Nephron progenitor cell (in vitro differentiated cells): ENCODE measurements around the gene FLRT2.

Experiments
- DNase-seq: peaks from one replicate; pipeline ENCODE4 v3.0.0; 2021
- H3K27ac Mint-ChIP-seq: 2 replicates; pipeline ENCODE4 v1.8.0; 2021; ENCODE audit warnings: mild to moderate bottlenecking, moderate library complexity, mixed read lengths
- H3K27me3 Mint-ChIP-seq: 2 replicates; pipeline ENCODE4 v1.8.0; 2021; ENCODE audit warnings: mild to moderate bottlenecking, low read depth, mixed read lengths; ENCODE audit not compliant: poor library complexity
- H3K36me3 Mint-ChIP-seq: 2 replicates; pipeline ENCODE4 v1.8.0; 2021; ENCODE audit warnings: low read depth, mixed read lengths
- H3K4me1 Mint-ChIP-seq: 2 replicates; pipeline ENCODE4 v1.8.0; 2021; ENCODE audit warnings: mixed read lengths
- H3K4me3 Mint-ChIP-seq: 2 replicates; pipeline ENCODE4 v1.8.0; 2021; ENCODE audit warnings: mild to moderate bottlenecking, moderate library complexity, mixed read lengths
- H3K9me3 Mint-ChIP-seq: 2 replicates; pipeline ENCODE4 v1.8.0; 2021; ENCODE audit warnings: mild to moderate bottlenecking, moderate library complexity, mixed read lengths
- TF ChIP-seq, protein P1 (sequence below): fragments of 200-600 bp; sonication (generic); IDR thresholded peaks from 2 replicates; pipeline ENCODE4 v1.5.0; 2021; ENCODE audit warnings: antibody characterized with exemption

Gene FLRT2

DNA sequence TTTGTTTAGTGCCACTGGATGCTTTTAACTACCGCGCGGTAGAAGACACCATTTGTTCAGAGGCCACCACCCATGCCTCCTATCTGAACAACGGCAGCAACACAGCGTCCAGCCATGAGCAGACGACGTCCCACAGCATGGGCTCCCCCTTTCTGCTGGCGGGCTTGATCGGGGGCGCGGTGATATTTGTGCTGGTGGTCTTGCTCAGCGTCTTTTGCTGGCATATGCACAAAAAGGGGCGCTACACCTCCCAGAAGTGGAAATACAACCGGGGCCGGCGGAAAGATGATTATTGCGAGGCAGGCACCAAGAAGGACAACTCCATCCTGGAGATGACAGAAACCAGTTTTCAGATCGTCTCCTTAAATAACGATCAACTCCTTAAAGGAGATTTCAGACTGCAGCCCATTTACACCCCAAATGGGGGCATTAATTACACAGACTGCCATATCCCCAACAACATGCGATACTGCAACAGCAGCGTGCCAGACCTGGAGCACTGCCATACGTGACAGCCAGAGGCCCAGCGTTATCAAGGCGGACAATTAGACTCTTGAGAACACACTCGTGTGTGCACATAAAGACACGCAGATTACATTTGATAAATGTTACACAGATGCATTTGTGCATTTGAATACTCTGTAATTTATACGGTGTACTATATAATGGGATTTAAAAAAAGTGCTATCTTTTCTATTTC is 93.2 kb downstream of the FLRT2 start:
- Mint-ChIP-seq H3K36me3 (peaks cover 41% of the 10 kb centered on the region), H3K9me3 (no peaks in the 10 kb centered on the region), H3K27ac (no peak overlapping the region), H3K4me1 (peaks cover 3% of the 10 kb centered on the region), H3K4me3 (no peak overlapping the region), H3K27me3 (no peaks in the 10 kb centered on the region)
- no peak for DNase-seq
- TF ChIP-seq, protein P1, sequence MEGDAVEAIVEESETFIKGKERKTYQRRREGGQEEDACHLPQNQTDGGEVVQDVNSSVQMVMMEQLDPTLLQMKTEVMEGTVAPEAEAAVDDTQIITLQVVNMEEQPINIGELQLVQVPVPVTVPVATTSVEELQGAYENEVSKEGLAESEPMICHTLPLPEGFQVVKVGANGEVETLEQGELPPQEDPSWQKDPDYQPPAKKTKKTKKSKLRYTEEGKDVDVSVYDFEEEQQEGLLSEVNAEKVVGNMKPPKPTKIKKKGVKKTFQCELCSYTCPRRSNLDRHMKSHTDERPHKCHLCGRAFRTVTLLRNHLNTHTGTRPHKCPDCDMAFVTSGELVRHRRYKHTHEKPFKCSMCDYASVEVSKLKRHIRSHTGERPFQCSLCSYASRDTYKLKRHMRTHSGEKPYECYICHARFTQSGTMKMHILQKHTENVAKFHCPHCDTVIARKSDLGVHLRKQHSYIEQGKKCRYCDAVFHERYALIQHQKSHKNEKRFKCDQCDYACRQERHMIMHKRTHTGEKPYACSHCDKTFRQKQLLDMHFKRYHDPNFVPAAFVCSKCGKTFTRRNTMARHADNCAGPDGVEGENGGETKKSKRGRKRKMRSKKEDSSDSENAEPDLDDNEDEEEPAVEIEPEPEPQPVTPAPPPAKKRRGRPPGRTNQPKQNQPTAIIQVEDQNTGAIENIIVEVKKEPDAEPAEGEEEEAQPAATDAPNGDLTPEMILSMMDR, result no peak

DNA sequence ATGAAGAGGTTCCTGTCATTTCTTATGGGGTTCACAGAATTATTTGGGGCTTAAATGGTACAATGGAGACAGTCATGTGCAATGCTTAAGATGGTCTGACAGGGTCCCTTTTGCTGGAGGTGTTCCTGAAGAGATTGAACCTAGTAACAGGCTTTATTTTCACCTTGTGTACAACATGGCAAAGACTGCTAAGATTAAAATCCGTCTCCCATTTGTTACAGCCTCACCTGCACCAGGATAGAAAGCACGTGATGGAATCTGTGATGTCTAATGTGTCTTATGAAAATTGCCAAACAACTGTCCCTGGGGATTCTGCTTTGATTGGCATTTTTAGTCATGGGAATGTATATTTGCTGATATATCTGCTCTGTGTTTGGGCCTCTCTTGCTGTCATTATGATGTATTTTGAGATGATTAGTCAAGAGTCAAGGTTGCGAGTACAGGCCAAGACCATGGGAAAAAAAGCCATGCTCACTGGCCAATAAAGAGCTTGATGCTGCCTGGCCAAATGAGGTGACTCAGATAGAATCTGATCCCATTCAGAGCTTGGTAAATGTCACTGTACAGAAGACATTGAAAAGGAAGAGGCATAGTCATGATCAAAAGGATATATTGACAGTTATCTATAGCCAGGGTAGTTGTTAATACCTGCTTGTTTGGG is 96.1 kb downstream of the FLRT2 start:
- no peaks in the 10 kb centered on the region for H3K4me1 Mint-ChIP-seq
- no peak for DNase-seq
- no peaks in the 10 kb centered on the region for H3K9me3 Mint-ChIP-seq
- no peaks in the 10 kb centered on the region for H3K27me3 Mint-ChIP-seq
- no peak overlapping the region for H3K4me3 Mint-ChIP-seq
- H3K36me3 Mint-ChIP-seq, result peaks cover 29% of the 10 kb centered on the region
- H3K27ac Mint-ChIP-seq, result no peak overlapping the region
- TF ChIP-seq, protein P1, result no peak

DNA sequence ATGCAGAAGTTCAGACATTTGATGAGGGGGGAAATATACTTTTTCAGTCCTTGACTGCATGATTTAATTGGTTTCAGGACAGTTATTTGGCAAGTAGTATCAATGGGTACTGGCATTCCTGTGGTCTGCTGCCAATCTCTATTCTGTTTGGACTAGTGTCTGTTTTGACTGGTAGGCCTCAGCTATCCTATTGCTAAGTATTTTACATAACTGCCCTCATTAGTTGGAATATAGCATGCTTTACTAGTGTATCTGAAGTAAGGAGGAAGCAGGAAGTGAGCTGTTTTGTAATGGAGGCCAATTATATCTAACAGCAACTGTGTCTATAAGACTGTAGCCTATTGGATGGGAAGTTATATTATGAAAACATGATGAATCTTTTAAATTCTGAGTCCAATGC is 104.3 kb downstream of the FLRT2 start:
- Mint-ChIP-seq H3K9me3 (no peaks in the 10 kb centered on the region), H3K27ac (no peak overlapping the region), H3K4me1 (no peaks in the 10 kb centered on the region), H3K27me3 (peaks cover 3% of the 10 kb centered on the region), H3K36me3 (no peaks in the 10 kb centered on the region), H3K4me3 (no peak overlapping the region)
- TF ChIP-seq, protein P1, result no peak
- no peak for DNase-seq

DNA sequence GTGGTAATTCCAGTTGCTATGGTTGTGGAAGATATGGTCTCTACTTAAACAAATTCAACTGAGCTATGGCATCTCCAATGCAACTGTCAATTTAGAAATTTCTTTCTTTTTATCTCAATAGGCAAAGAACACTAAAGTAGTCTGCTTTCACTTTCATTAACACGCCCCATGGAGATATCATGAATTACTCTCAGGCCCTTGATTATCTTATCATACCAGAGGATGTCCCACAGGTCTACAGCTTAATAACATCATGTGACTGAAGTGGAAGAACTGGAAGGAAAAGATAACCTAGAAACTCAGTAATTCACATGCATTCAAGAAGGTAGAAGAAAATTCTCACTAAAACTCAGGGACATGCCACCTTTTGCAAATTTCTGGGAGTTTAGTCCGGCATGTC is 114.3 kb downstream of the FLRT2 start:
- TF ChIP-seq, protein P1, result no peak
- DNase-seq, result no peak

DNA sequence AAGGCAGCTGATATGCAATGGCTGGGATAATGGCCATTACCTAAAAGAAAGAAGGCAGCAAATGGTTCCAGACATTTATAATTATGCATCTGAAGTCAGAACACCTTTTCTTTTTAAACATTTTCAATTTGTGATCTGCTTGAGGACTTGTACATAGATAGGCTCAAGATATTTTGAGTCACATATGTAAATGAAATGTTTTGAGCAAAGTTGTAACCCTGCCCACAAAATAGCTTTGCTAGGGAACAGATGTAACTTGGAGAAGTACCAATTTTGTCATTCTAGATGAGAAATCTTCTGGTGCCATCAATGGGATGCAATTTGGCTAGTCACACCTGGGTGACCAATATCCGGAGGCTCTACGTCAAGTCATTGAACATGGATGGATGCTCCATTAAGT is 123.1 kb downstream of the FLRT2 start:
- no peak for DNase-seq
- TF ChIP-seq, protein P1, result no peak
- no peaks in the 10 kb centered on the region for H3K9me3 Mint-ChIP-seq
- H3K4me1 Mint-ChIP-seq, result no peaks in the 10 kb centered on the region
- no peaks in the 10 kb centered on the region for H3K27me3 Mint-ChIP-seq
- no peak overlapping the region for H3K4me3 Mint-ChIP-seq
- no peaks in the 10 kb centered on the region for H3K36me3 Mint-ChIP-seq
- H3K27ac Mint-ChIP-seq, result no peak overlapping the region

More for the DNA sequence above, 114.3 kb downstream of the FLRT2 start:
- H3K36me3 Mint-ChIP-seq, result no peaks in the 10 kb centered on the region
- H3K9me3 Mint-ChIP-seq, result no peaks in the 10 kb centered on the region
- no peak overlapping the region for H3K27ac Mint-ChIP-seq
- H3K4me3 Mint-ChIP-seq, result no peak overlapping the region
- no peaks in the 10 kb centered on the region for H3K4me1 Mint-ChIP-seq
- H3K27me3 Mint-ChIP-seq, result no peaks in the 10 kb centered on the region
